ENCODE measurements around the gene PIK3C2A. TPM values are rescaled to one million over a fixed set of nuclear protein-coding genes. Genes with fewer than 3 reads are reported as not detected.

Gene PIK3C2A
- total RNA-seq (10 to 100 TPM; 32.0 to 40.4 TPM), polyA plus RNA-seq (1 to 10 TPM; 2.4 to 7.0 TPM)

GRCh38 chr11:17207317-17208256 lies at the start of gene PIK3C2A:
Gene PIK3C2A (minus strand): TSS chr11:17207986. CDS start chr11:17169741, 38,245 bp downstream.
- ChIA-PET POLR2A (ENCODE audit: partially characterized antibody) (interaction anchor here (0.6 to 2.2 kb wide), 9 partner anchors 8 to 1188 kb away, joined by 3 to 18 read pairs (median 6); partner anchors contain the start of genes C11orf58, NUCB2 and RPS13), CTCF (ENCODE audit: partially characterized antibody) (interaction anchor here (1.0 to 1.3 kb wide), 2 partner anchors 23 to 132 kb away, joined by 3 to 4 read pairs; no protein-coding TSS in a partner anchor)
- peaks cover 15 to 48% (median 35%) of the 10 kb centered on the region in 4 donors for H3K4me1 Mint-ChIP-seq
- H3K27ac ChIP-seq (ENCODE audit: low read depth, low read length) = peak within 1 kb of the TSS; percentile 80
- H3K9me3 Mint-ChIP-seq = peaks cover 0 to under 1% (median 0%) of the 10 kb centered on the region in 8 donors
- peak within 1 kb of the TSS; percentile 75 to 100 (median 98) for H3K27ac Mint-ChIP-seq
- H3K36me3 ChIP-seq (ENCODE audit: insufficient read depth, low read length) = no peaks in the 10 kb centered on the region
- H3K4me1 ChIP-seq (ENCODE audit: insufficient read depth, low read length) = peaks cover 25% of the 10 kb centered on the region
- H3K27me3 Mint-ChIP-seq = no peaks in the 10 kb centered on the region
- intact Hi-C loops (cut with micrococcal nuclease) = loop anchor here (1.0 to 2.0 kb wide), 4 partner anchors 69 to 469 kb away; partner anchors contain the start of genes C11orf58, NUCB2 and RPS13
- H3K27me3 ChIP-seq (ENCODE audit: insufficient read depth, low read length) = no peaks in the 10 kb centered on the region
- H3K4me3 ChIP-seq (ENCODE audit: low read length in 2 of 2) = peak within 1 kb of the TSS; percentile 70 to 79
- H3K9me3 ChIP-seq (ENCODE audit: control insufficient read depth in 1 of 2, low read length in 2 of 2) = no peaks in the 10 kb centered on the region
- DNase-seq = peak; percentile 90 to 94 (median 91)
- H3K4me3 Mint-ChIP-seq = peak within 1 kb of the TSS; percentile 95 to 100 (median 99)
- peaks cover 0 to 15% of the 10 kb centered on the region in 2 donors for H3K36me3 Mint-ChIP-seq

GRCh38 chr11:17257196-17257595 lies 49.4 kb upstream of the PIK3C2A start:
- ChIA-PET CTCF (ENCODE audit: partially characterized antibody) (no interaction called here), POLR2A (ENCODE audit: partially characterized antibody) (no interaction called here)
- H3K4me3 Mint-ChIP-seq = no peak overlapping the region

GRCh38 chr11:17256512-17256911 lies 48.7 kb upstream of the PIK3C2A start:
- no peak for DNase-seq
- Histone ChIP-seq H3K27ac (ENCODE audit: low read depth, low read length) (no peak overlapping the region), H3K4me3 (ENCODE audit: low read length in 2 of 2) (no peak overlapping the region), H3K36me3 (ENCODE audit: insufficient read depth, low read length) (no peaks in the 10 kb centered on the region), H3K27me3 (ENCODE audit: insufficient read depth, low read length) (no peaks in the 10 kb centered on the region), H3K4me1 (ENCODE audit: insufficient read depth, low read length) (no peaks in the 10 kb centered on the region), H3K9me3 (ENCODE audit: control insufficient read depth in 1 of 2, low read length in 2 of 2) (no peaks in the 10 kb centered on the region)
- CTCF ChIA-PET (ENCODE audit: partially characterized antibody) = no interaction called here
- Mint-ChIP-seq H3K4me1 (peaks cover 5 to 10% (median 8%) of the 10 kb centered on the region in 4 donors), H3K9me3 (no peaks in the 10 kb centered on the region), H3K4me3 (peak overlapping the region in 2 of 8 donors; percentile 9 to 14), H3K27me3 (peaks cover 0 to 6% of the 10 kb centered on the region in 2 donors), H3K27ac (no peak overlapping the region), H3K36me3 (no peaks in the 10 kb centered on the region)
- intact Hi-C loops (cut with micrococcal nuclease) = no loop called here
- POLR2A ChIA-PET (ENCODE audit: partially characterized antibody) = no interaction called here

More at GRCh38 chr11:17257196-17257595, 49.4 kb upstream of the PIK3C2A start:
- DNase-seq = no peak
- Mint-ChIP-seq H3K36me3 (no peaks in the 10 kb centered on the region), H3K4me1 (peaks cover 5 to 10% (median 8%) of the 10 kb centered on the region in 4 donors), H3K27me3 (peaks cover 0 to 6% of the 10 kb centered on the region in 2 donors), H3K9me3 (no peaks in the 10 kb centered on the region), H3K27ac (no peak overlapping the region)
- no peaks in the 10 kb centered on the region for H3K27me3 ChIP-seq (ENCODE audit: insufficient read depth, low read length)
- no peak overlapping the region for H3K4me3 ChIP-seq (ENCODE audit: low read length in 2 of 2)
- no peaks in the 10 kb centered on the region for H3K4me1 ChIP-seq (ENCODE audit: insufficient read depth, low read length)
- intact Hi-C loops (cut with micrococcal nuclease) = no loop called here
- H3K27ac ChIP-seq (ENCODE audit: low read depth, low read length) = no peak overlapping the region
- H3K9me3 ChIP-seq (ENCODE audit: control insufficient read depth in 1 of 2, low read length in 2 of 2) = no peaks in the 10 kb centered on the region
- no peaks in the 10 kb centered on the region for H3K36me3 ChIP-seq (ENCODE audit: insufficient read depth, low read length)

- H3K9me3 ChIP-seq (ENCODE audit: control insufficient read depth in 1 of 2, low read length in 2 of 2) = no peaks in the 10 kb centered on the region
- no peak overlapping the region for H3K4me3 ChIP-seq (ENCODE audit: low read length in 2 of 2)
- peaks cover 0 to 6% of the 10 kb centered on the region in 2 donors for H3K27me3 Mint-ChIP-seq
- DNase-seq = no peak
- intact Hi-C loops (cut with micrococcal nuclease) = no loop called here
- no peak overlapping the region for H3K27ac ChIP-seq (ENCODE audit: low read depth, low read length)
- ChIA-PET POLR2A (ENCODE audit: partially characterized antibody) (no interaction called here), CTCF (ENCODE audit: partially characterized antibody) (no interaction called here)
- H3K27me3 ChIP-seq (ENCODE audit: insufficient read depth, low read length) = no peaks in the 10 kb centered on the region
- peaks cover 6 to 10% (median 8%) of the 10 kb centered on the region in 4 donors for H3K4me1 Mint-ChIP-seq
- H3K27ac Mint-ChIP-seq = no peak overlapping the region
- H3K36me3 ChIP-seq (ENCODE audit: insufficient read depth, low read length) = no peaks in the 10 kb centered on the region
- H3K4me1 ChIP-seq (ENCODE audit: insufficient read depth, low read length) = no peaks in the 10 kb centered on the region
- H3K9me3 Mint-ChIP-seq = no peaks in the 10 kb centered on the region
- no peak overlapping the region for H3K4me3 Mint-ChIP-seq
- H3K36me3 Mint-ChIP-seq = no peaks in the 10 kb centered on the region
These were observed 44.9 kb upstream of the PIK3C2A start for GRCh38 chr11:17252704-17253103.

- H3K9me3 Mint-ChIP-seq = no peaks in the 10 kb centered on the region
- intact Hi-C loops (cut with micrococcal nuclease) = no loop called here
- H3K4me3 ChIP-seq (ENCODE audit: low read length in 2 of 2) = no peak overlapping the region
- ChIA-PET POLR2A (ENCODE audit: partially characterized antibody) (no interaction called here), CTCF (ENCODE audit: partially characterized antibody) (no interaction called here)
- H3K4me1 Mint-ChIP-seq = peaks cover 0 to 2% (median 0%) of the 10 kb centered on the region in 4 donors
- DNase-seq = no peak
- no peaks in the 10 kb centered on the region for H3K4me1 ChIP-seq (ENCODE audit: insufficient read depth, low read length)
- H3K36me3 ChIP-seq (ENCODE audit: insufficient read depth, low read length) = no peaks in the 10 kb centered on the region
- no peak overlapping the region for H3K4me3 Mint-ChIP-seq
- H3K36me3 Mint-ChIP-seq = no peaks in the 10 kb centered on the region
- no peaks in the 10 kb centered on the region for H3K27me3 ChIP-seq (ENCODE audit: insufficient read depth, low read length)
- no peak overlapping the region for H3K27ac Mint-ChIP-seq
- H3K9me3 ChIP-seq (ENCODE audit: control insufficient read depth in 1 of 2, low read length in 2 of 2) = no peaks in the 10 kb centered on the region
- H3K27ac ChIP-seq (ENCODE audit: low read depth, low read length) = no peak overlapping the region
- peaks cover 0 to 6% of the 10 kb centered on the region in 2 donors for H3K27me3 Mint-ChIP-seq
These were observed 43.0 kb upstream of the PIK3C2A start for GRCh38 chr11:17250561-17251350.

- Mint-ChIP-seq H3K36me3 (no peaks in the 10 kb centered on the region), H3K27ac (peak overlapping the region in 1 of 7 donors; percentile 1), H3K9me3 (no peaks in the 10 kb centered on the region), H3K4me1 (peaks cover 0 to 3% (median 3%) of the 10 kb centered on the region in 4 donors), H3K27me3 (peaks cover 0 to 1% of the 10 kb centered on the region in 2 donors), H3K4me3 (no peak overlapping the region)
- H3K27ac ChIP-seq (ENCODE audit: low read depth, low read length) = no peak overlapping the region
- no peaks in the 10 kb centered on the region for H3K27me3 ChIP-seq (ENCODE audit: insufficient read depth, low read length)
- H3K36me3 ChIP-seq (ENCODE audit: insufficient read depth, low read length) = no peaks in the 10 kb centered on the region
- CTCF ChIA-PET (ENCODE audit: partially characterized antibody) = no interaction called here
- no peaks in the 10 kb centered on the region for H3K9me3 ChIP-seq (ENCODE audit: control insufficient read depth in 1 of 2, low read length in 2 of 2)
- POLR2A ChIA-PET (ENCODE audit: partially characterized antibody) = interaction anchor here (1.2 kb wide), 1 partner anchor 32 kb away, joined by 3 read pairs; no protein-coding TSS in a partner anchor
- H3K4me1 ChIP-seq (ENCODE audit: insufficient read depth, low read length) = no peaks in the 10 kb centered on the region
- intact Hi-C loops (cut with micrococcal nuclease) = no loop called here
- H3K4me3 ChIP-seq (ENCODE audit: low read length in 2 of 2) = no peak overlapping the region
- no peak for DNase-seq
These were observed 36.3 kb upstream of the PIK3C2A start for GRCh38 chr11:17244046-17244445.

Data from CD4-positive, alpha-beta memory T cell (primary cell).